Stimulated activated CD8-positive, alpha-beta memory T cell treated with anti-CD3 and anti-CD28 coated beads, Interleukin-4, amount 100 ng/mL, for 24 hours (primary cell): Measurements from ENCODE around the gene ATXN1.
"Not testable (repeated sequence)": the region's sequence is repeated elsewhere in the genome, so short reads cannot be mapped to it uniquely, and the experiment has no call there.

Experiments
- DNase-seq: peaks from one replicate; pipeline ENCODE4 v3.0.0-alpha.2; 2020; ENCODE audit warnings: low read depth

The ATXN1 gene

GRCh38 chr6:16720861-16721260 lies 40.4 kb downstream of the ATXN1 start:
- no peak for DNase-seq

- no peak for DNase-seq
Measured at GRCh38 chr6:16719488-16719887, 41.8 kb downstream of the ATXN1 start.

- DNase-seq = no peak
Measured at GRCh38 chr6:16718356-16718755, 42.9 kb downstream of the ATXN1 start.

- no peak for DNase-seq
Measured at GRCh38 chr6:16717275-16717942, 43.9 kb downstream of the ATXN1 start.

- no peak for DNase-seq
Measured at GRCh38 chr6:16716321-16716858, 44.9 kb downstream of the ATXN1 start.

GRCh38 chr6:16713597-16713996 lies 47.7 kb downstream of the ATXN1 start:
- DNase-seq = no peak

GRCh38 chr6:16712931-16713484 lies 48.3 kb downstream of the ATXN1 start:
- DNase-seq = no peak

- DNase-seq = no peak
Measured at GRCh38 chr6:16712255-16712930, 48.9 kb downstream of the ATXN1 start.

GRCh38 chr6:16711546-16712254 lies 49.6 kb downstream of the ATXN1 start:
- no peak for DNase-seq

- DNase-seq = no peak
Measured at GRCh38 chr6:16706911-16707783, 54.1 kb downstream of the ATXN1 start.

GRCh38 chr6:16706491-16706890 lies 54.8 kb downstream of the ATXN1 start:
- DNase-seq = not testable (repeated sequence)

GRCh38 chr6:16706029-16706428 lies 55.2 kb downstream of the ATXN1 start:
- DNase-seq = no peak

GRCh38 chr6:16705081-16705993 lies 55.9 kb downstream of the ATXN1 start:
- DNase-seq = no peak

- peak; percentile 62 for DNase-seq
Measured at GRCh38 chr6:16704401-16705045, 56.7 kb downstream of the ATXN1 start.

GRCh38 chr6:16702627-16703378 lies 58.5 kb downstream of the ATXN1 start:
- DNase-seq = not testable (repeated sequence)

GRCh38 chr6:16700916-16701234 lies 60.4 kb downstream of the ATXN1 start:
- DNase-seq = no peak

- DNase-seq = no peak
Measured at GRCh38 chr6:16700202-16700915, 60.9 kb downstream of the ATXN1 start.

- DNase-seq = no peak
Measured at GRCh38 chr6:16698997-16699868, 62.0 kb downstream of the ATXN1 start.
